CD4-positive, alpha-beta T cell treated with Interleukin-15 for 4 hours (primary cell): Measurements from ENCODE around the gene HLA-DMA.

Experiments
- DNase-seq: peaks from one replicate; pipeline ENCODE4 v3.0.0-alpha.2; 2020; ENCODE audit warnings: low spot score

HLA-DMA gene

GRCh38 chr6:32974541-32975308 lies 21.8 kb upstream of the HLA-DMA start:
- DNase-seq, result no peak

DNA sequence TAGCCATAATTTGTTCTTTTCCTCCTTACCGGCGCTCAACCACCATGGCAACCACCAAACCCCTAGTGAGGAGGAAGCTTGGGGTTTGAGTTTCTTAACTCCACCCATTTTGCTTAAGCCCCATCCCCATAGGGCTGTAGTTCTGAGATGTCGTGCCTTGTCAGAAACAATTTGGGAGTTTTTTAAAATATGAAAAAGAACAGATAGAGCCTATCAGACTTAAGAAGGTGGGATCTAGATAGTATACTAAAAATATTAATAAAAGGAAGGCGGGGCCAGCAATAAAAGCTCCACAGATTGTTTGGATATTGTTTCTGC lies 21.1 kb upstream of the HLA-DMA start:
- DNase-seq, result peak; percentile 44

DNA sequence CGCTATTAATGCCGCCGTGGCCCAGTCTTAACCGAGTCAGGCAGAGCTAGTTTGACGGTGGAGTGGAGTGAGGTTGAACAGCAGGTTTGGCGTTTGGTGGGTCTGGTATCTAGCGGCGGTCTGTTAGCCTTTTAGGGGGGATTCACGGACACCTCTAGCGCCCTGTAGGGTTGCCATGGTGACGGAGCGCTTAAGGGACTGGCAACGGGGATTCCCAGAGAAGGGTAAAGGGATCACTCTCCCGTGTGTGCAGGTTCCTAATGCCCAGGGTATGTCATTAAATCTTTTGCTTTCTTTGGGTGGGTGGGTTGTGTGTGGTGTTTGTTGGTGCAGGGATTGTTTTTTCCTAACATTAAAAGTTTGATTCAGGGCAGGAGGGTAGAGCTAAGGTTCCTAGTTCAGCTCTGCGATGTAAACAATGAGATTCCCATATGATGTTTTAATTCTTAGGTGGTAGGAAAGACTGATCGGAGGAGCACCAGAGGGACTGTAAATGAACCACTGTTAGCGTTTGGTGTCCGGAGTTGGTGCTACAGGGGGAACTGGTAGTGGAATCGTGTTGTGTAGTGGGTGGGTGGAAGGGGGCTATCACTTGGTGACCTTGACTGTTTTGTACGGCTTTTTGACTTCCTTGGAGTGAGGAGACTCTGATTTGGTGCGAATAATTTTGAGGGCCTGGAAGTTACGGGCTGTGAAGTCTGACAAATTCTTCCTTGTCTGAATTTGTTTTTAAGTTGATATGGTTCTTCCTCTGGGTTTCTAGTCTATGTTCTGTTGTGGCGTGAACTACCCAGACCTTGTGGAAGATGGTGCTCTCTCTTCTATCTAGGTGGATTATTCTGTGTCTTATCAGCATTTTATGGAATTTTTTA lies 20.5 kb upstream of the HLA-DMA start:
- peak; percentile 62 for DNase-seq

DNA sequence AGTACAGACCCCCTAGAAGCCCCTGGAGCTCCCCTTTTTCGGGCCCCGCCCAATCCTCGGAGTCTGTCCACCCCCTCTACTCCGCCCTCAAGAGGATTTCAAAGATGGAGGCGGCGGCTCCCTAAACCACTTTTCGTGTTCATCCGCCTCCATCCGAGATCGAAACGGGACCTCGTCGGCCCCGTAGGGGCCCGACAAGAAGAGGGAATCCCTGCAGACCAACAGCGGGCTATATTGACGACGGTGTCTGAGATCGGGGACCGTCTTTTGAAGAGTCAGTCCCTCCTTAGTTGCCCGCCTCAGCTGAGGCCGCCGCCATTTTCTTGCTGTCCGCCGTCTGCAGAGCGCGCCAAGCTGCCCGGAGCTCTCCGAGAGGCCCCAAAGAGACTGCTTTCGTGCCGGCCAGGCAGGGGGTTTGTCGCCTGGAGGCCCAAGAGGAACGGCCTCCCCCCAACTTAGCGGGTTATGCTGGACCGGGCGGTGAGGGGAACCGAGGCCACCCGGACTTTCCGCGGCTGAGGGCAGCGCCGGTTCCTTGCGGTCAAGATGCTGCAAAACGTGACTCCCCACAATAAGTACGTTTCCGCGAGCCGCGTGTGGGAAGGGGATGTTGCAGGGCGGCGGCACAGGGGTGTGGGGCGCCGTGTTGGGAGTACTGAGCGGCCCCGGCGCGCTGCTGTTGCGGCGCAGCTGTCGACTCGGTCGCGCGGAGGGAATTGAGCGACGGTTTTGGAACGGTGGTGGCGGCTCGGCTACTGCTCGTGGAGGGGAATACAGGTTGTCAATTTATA lies 19.7 kb upstream of the HLA-DMA start:
- DNase-seq, result peak; percentile 49

DNA sequence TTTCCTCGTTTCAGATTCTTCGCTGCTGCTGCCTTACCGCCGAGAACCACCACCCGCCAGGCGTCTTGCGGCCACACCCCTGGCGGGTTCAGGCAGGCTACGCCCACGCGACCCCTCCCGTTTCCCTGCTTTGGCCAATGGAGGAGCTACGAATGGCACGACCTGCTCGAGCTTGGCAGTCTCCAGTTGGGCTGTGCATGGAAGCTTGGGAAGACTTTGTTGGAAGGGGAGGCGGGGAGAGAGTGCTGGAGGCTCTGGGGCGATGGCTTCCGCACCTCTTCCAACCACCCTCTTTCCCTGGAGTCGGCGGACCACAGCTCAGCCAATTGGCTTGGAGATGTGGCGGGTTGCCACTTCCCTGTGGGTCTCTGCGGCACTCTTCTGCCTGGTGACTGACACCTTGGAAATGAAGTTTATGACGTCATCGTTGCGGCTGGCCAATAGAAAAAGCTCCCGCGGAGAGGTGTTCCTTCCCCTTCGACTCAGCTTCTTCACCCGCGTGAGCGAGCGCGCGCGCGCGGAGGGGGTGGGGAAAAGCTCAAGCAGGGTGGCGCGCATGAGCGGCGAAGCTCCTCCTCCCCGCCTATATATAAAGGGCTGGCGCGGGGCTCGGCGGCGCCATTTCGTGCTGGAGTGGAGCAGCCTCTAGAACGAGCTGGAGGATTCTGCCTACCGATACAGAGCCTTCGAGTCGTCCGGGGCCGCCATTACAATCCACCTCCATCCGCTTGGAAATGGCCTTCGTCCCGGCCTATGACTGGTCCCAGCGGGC lies 18.9 kb upstream of the HLA-DMA start:
- peak; percentile 100 for DNase-seq

GRCh38 chr6:32971242-32971580 lies 18.3 kb upstream of the HLA-DMA start:
- DNase-seq, result no peak

- peak; percentile 75 for DNase-seq
Observed at GRCh38 chr6:32970413-32971241, 17.7 kb upstream of the HLA-DMA start.

- DNase-seq, result peak; percentile 65
Observed at GRCh38 chr6:32969685-32970412, 17.0 kb upstream of the HLA-DMA start.

DNA sequence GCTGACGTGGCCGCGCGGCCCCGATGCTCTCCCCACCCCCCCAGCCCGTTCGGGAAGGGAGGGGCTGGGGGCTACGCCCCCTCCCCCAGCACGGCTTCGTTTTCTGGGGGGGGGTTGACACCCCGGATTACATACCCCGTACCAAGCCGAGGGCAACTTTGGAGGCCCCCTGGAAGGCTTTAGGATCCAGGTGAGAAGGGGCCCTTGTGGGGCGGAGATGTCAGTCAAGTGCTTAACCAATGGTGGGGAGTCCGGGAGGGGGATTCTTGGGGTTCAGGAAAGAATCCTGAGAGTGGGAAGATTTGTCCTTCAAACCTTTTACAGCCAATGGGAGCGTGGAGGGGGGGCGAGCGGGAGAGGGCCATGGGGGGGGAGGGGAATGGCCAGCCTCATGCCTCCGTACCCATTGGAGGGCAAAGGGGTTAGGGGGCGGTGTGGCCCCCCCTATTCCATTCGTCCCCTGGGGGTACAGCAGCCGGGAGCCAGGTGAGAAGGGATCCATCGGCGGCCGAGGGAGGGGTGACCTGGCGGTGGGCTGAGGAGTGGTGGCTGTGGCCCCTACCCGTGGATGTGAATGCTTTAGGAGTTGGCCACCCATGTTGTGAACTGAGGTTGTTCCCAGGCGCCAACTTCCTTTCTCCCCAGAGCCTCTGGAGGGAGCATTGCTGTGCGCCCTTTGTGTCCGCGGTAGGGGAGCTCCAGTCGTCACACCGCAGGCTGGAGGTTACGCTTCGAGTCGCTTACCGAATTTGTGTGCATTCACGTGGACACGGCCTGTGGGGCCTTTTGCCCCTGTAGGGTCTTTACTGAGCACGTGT lies 16.2 kb upstream of the HLA-DMA start:
- peak; percentile 50 for DNase-seq

DNA sequence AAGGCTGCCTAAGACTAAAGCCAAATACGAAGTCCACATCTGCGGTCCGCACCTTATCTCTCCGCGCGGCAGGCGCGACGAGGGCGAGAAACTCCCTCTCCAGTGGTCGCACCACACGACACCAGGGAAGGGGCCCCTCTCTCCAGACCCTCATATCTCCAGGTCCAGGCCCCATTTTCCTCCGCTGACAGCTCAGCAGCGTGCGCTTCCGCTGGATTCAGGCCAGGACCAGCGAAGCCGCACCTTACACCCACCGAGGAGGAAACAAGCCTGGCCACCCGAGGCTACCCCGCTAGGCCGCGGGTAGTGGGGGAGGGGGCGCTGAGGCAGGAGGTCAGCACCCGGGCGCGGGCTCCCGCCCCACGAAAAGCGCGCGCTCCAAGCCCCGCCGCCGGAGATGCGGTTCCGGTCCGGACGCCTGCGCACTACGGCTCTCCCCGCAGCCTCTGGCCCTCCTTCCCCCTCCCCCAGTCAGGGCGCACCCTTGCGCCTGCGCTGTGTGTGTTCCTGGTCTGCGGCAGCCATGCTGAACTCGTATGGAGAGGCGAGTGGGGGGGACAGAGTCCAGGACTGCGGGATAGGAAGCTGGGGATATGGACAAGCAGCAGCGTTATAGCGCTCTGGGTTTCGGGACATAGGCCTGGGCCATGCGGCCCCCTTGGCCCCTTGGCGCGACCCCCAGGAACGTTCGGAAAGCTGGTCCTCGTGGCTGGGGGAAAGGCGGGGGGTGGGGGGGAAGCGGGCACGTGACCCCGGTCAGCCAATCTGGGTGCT lies 15.4 kb upstream of the HLA-DMA start, which contains the start of gene BRD2:
Gene BRD2, plus strand, starts transcription at position 502 of the 774 bp plus-strand sequence. CDS start 4,305 bp downstream, outside the sequence.
- DNase-seq, result peak; percentile 97

DNA sequence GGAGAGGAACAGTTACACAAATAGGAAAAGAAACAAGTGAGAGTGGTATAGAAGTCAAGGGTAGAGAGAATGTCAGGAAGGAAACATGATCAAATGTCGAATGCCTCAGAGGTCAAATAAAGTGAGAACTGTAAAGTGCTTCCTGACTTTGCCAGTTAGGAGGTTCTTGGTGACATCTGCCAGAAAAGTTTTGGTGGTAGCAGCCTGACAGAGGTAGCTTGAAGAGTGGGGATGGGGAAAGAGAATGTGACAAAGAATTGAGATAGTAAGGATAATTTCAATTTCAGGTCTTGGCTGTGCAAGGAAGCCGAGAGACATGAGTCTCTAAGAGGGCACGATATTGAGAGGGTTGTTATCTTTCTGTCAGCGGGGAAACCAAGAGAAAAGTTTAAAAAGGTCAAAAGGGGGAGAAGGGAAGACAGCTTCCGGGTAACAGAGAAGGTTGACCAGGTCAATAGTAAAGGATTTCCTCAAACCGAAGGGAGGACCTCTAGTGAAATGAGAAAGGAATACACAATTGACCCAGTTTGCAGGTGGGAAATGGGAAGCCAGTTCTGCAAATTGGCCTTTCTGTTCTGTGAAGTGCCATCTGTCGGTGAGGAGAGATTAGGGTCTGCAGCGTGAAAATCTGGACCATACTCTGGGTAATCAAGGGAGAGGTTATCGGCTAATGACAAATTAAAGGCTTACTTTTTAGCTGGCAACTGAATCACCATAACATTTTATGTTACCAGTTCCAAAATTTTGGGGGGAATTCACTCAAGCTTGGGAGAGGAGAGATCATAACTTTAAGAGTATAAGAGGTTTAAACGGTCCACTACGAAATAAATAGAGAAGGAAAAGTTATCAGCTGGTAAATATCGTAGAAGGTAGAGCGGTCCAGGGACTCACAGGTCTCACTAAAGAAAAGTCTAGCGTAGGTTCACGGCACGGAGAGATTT lies 14.5 kb upstream of the HLA-DMA start:
- peak; percentile 37 for DNase-seq

DNA sequence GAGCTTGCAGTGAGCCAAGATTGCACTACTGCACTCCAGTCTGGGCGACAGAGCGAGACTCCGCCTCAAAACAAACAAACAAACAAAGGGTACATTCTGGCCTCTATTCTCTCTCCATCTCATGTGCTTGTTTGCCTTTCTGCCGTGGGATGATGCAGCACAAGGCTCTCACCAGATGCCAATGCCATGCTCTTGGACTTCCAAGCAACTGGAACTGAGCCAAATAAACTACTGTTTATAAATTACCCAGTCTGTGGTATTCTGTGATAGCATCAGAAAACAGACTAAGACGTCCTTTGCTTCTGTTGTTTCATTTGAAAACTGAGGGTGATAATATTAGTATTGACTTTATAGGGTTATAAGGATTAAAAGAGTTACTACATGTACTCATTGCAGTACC lies 11.9 kb upstream of the HLA-DMA start:
- no peak for DNase-seq

DNA sequence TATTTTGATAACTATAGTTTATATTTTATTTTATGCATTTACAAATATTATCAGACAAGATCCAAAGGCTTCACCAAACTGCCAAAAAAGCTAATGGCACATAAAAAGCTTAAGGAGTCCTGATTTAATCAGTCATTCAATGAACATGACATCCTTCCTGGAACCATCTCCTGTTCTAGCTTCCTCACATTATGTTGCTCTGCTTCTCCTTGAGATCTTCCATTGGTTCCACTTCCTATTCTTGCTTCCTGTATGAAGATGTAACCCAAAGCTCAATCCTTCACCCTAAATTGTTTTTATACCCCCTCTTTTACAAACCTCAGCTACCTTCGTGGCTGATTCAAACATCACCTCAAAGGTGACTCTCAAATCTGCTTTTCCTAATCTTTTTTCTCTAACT lies 11.0 kb upstream of the HLA-DMA start:
- no peak for DNase-seq

DNA sequence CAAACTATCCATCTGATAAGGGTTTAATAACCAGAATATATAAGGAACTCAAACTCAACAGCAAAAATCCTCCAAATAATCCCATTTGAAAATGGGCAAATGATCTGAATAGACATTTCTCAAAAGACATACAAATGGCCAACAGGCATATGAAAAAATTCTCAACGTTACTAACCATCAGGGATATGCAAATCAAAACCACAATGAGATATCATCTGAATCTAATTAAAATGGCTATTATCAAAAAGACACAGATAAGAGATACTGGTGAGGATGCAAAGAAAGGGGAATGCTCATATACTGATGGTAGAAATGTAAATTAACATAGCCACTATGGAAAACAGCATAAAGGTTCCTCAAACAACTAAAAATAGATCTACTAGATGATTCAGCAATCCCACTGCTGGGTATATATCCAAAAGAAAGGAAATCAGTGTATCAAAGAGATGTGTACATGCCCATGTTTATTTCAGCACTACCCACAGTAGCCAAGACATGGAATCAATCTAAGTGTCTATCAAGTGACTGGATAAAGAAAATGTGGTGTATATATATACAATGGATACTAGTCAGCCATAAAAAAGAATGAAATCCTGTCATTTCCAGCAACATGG lies 9.4 kb upstream of the HLA-DMA start:
- DNase-seq, result no peak

DNA sequence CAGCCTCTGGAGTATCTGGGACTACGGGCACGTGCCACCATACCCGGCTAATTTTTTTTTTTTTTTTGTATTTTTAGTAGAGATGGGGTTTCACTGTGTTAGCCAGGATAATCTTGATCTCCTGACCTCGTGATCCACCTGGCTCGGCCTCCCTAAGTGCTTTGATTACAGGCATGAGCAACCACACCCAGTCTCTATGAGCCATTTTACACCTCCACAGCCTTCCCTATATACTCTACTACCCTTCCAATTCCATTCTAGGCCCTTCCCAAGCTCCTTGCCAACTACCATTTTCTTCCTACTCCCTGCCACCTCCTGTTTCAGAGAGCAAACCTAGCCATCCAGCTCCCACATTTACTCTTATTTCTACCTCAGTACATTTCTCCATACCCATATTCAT lies 7.7 kb upstream of the HLA-DMA start:
- DNase-seq, result no peak

DNA sequence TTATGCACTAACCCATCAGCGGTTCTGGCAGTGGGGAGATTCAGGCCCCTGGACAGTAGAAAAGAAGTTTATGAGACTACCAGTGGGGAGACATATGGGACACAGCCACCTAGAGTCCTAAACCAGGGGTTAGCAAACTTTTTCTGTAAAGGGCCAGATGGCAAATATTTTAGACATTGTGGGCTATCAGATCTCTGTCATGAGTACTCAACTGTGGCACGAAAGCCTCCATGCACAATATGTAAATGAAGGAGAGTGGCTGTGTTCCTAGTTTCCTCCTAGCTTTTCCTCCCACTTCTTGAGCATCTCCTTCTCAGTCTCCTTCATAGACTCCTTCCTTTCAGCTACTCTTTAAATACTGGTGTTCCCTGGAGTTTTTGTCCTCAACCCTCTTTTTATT lies 3.3 kb upstream of the HLA-DMA start:
- DNase-seq, result no peak
